GM08714 (cell line): ENCODE data around the gene CNTNAP2.
"Not testable (repeated sequence)": the region's sequence is repeated elsewhere in the genome, so short reads cannot be mapped to it uniquely, and the experiment has no call there.

ENCODE experiments used
- H3K4me3 ChIP-seq: fragments of 200-500 bp; sonication (Bioruptor generic); 2 replicates; pipeline ENCODE4 v1.5.1; 2014; ENCODE audit warnings: mild to moderate bottlenecking, low read length, inconsistent platforms
- ZNF274 ChIP-seq: IDR thresholded peaks from 2 replicates; pipeline ENCODE4 v1.6.1; 2012; ENCODE audit warnings: mild to moderate bottlenecking, low read depth, low read length

The CNTNAP2 gene

GRCh38 chr7:148410905-148411304 lies 2294.3 kb downstream of the CNTNAP2 start:
- H3K4me3 ChIP-seq, result no peak overlapping the region
- TF ChIP-seq ZNF274, result no peak

GRCh38 chr7:148412691-148413090 lies 2296.1 kb downstream of the CNTNAP2 start:
- no peak for TF ChIP-seq ZNF274
- H3K4me3 ChIP-seq, result no peak overlapping the region

- no peak overlapping the region for H3K4me3 ChIP-seq
- no peak for TF ChIP-seq ZNF274
These were observed 2303.5 kb downstream of the CNTNAP2 start for GRCh38 chr7:148419856-148420832.

- no peak for TF ChIP-seq ZNF274
- H3K4me3 ChIP-seq, result no peak overlapping the region
These were observed 2305.4 kb downstream of the CNTNAP2 start for GRCh38 chr7:148422030-148422429.

GRCh38 chr7:148426393-148426792 lies 2309.8 kb downstream of the CNTNAP2 start:
- not testable (repeated sequence) for H3K4me3 ChIP-seq

GRCh38 chr7:148430690-148431089 lies 2314.1 kb downstream of the CNTNAP2 start:
- H3K4me3 ChIP-seq, result not testable (repeated sequence)

GRCh38 chr7:148433521-148434180 lies 2317.1 kb downstream of the CNTNAP2 start:
- H3K4me3 ChIP-seq, result no peak overlapping the region
- TF ChIP-seq ZNF274, result no peak

- no peak for TF ChIP-seq ZNF274
These were observed 2317.7 kb downstream of the CNTNAP2 start for GRCh38 chr7:148434181-148434757.

GRCh38 chr7:148434887-148435286 lies 2318.3 kb downstream of the CNTNAP2 start:
- H3K4me3 ChIP-seq, result no peak overlapping the region
- no peak for TF ChIP-seq ZNF274

More at GRCh38 chr7:148434181-148434757, 2317.7 kb downstream of the CNTNAP2 start:
- no peak overlapping the region for H3K4me3 ChIP-seq

- H3K4me3 ChIP-seq, result no peak overlapping the region
- TF ChIP-seq ZNF274, result no peak
These were observed 2319.1 kb downstream of the CNTNAP2 start for GRCh38 chr7:148435715-148436114.

GRCh38 chr7:148436135-148436534 lies 2319.5 kb downstream of the CNTNAP2 start:
- TF ChIP-seq ZNF274, result no peak
- H3K4me3 ChIP-seq, result no peak overlapping the region

GRCh38 chr7:148436571-148436970 lies 2320.0 kb downstream of the CNTNAP2 start:
- no peak for TF ChIP-seq ZNF274
- no peak overlapping the region for H3K4me3 ChIP-seq

- no peak for TF ChIP-seq ZNF274
These were observed 2320.4 kb downstream of the CNTNAP2 start for GRCh38 chr7:148437043-148437442.

GRCh38 chr7:148442141-148442655 lies 2325.6 kb downstream of the CNTNAP2 start:
- H3K4me3 ChIP-seq, result no peak overlapping the region
- TF ChIP-seq ZNF274, result no peak

More at GRCh38 chr7:148437043-148437442, 2320.4 kb downstream of the CNTNAP2 start:
- no peak overlapping the region for H3K4me3 ChIP-seq

- TF ChIP-seq ZNF274, result no peak
- H3K4me3 ChIP-seq, result no peak overlapping the region
These were observed 2326.3 kb downstream of the CNTNAP2 start for GRCh38 chr7:148442933-148443332.
